ENCODE measurements around the gene MARCHF3. TPM values are rescaled to one million over a fixed set of nuclear protein-coding genes. Genes with fewer than 3 reads are reported as not detected.

The MARCHF3 gene
- total RNA-seq, 4 donors from 2014 or later, result 6.2 to 11.9 (median 8.1) TPM

- intact Hi-C loops (cut with DNase I; ENCODE audit: low total_unique reads), result no loop called here
- no peak overlapping the region for H3K4me3 ChIP-seq
- H3K36me3 ChIP-seq, result no peaks in the 10 kb centered on the region
- H3K4me1 ChIP-seq, result no peaks in the 10 kb centered on the region
- H3K27ac ChIP-seq, result no peak overlapping the region
- DNase-seq, result no peak
- TF ChIP-seq POLR2A (IDR thresholded peaks at IDR 0.05) (no peak), CTCF (IDR thresholded peaks at IDR 0.05) (no peak)
- no peaks in the 10 kb centered on the region for H3K27me3 ChIP-seq
- H3K9me3 ChIP-seq, result no peaks in the 10 kb centered on the region
These were observed 36.4 kb upstream of the MARCHF3 start for GRCh38 chr5:127066721-127067120.

- H3K27me3 ChIP-seq, result no peaks in the 10 kb centered on the region
- H3K27ac ChIP-seq, result no peak overlapping the region
- no peak for DNase-seq
- intact Hi-C loops (cut with DNase I; ENCODE audit: low total_unique reads), result no loop called here
- H3K4me1 ChIP-seq, result no peaks in the 10 kb centered on the region
- no peak for TF ChIP-seq CTCF (IDR thresholded peaks at IDR 0.05)
- no peak for TF ChIP-seq POLR2A (IDR thresholded peaks at IDR 0.05)
- H3K36me3 ChIP-seq, result no peaks in the 10 kb centered on the region
- no peak overlapping the region for H3K4me3 ChIP-seq
- H3K9me3 ChIP-seq, result no peaks in the 10 kb centered on the region
These were observed 34.0 kb upstream of the MARCHF3 start for GRCh38 chr5:127064253-127064840.

GRCh38 chr5:127063257-127063913 is 33.0 kb upstream of the MARCHF3 start:
- Histone ChIP-seq H3K4me1 (no peaks in the 10 kb centered on the region), H3K36me3 (no peaks in the 10 kb centered on the region), H3K4me3 (no peak overlapping the region), H3K27ac (no peak overlapping the region), H3K27me3 (no peaks in the 10 kb centered on the region), H3K9me3 (no peaks in the 10 kb centered on the region)
- DNase-seq, result no peak
- TF ChIP-seq CTCF (IDR thresholded peaks at IDR 0.05) (no peak), POLR2A (IDR thresholded peaks at IDR 0.05) (no peak)
- intact Hi-C loops (cut with DNase I; ENCODE audit: low total_unique reads), result no loop called here

GRCh38 chr5:127061956-127062355 is 31.6 kb upstream of the MARCHF3 start:
- no peaks in the 10 kb centered on the region for H3K9me3 ChIP-seq
- H3K36me3 ChIP-seq, result no peaks in the 10 kb centered on the region
- no peaks in the 10 kb centered on the region for H3K27me3 ChIP-seq
- H3K4me1 ChIP-seq, result no peaks in the 10 kb centered on the region
- TF ChIP-seq CTCF (IDR thresholded peaks at IDR 0.05) (no peak), POLR2A (IDR thresholded peaks at IDR 0.05) (no peak)
- no peak for DNase-seq
- intact Hi-C loops (cut with DNase I; ENCODE audit: low total_unique reads), result no loop called here
- H3K27ac ChIP-seq, result no peak overlapping the region
- no peak overlapping the region for H3K4me3 ChIP-seq

GRCh38 chr5:127061537-127061936 is 31.2 kb upstream of the MARCHF3 start:
- Histone ChIP-seq H3K9me3 (no peaks in the 10 kb centered on the region), H3K36me3 (no peaks in the 10 kb centered on the region), H3K27me3 (no peaks in the 10 kb centered on the region), H3K4me1 (no peaks in the 10 kb centered on the region), H3K4me3 (no peak overlapping the region), H3K27ac (no peak overlapping the region)
- TF ChIP-seq POLR2A (IDR thresholded peaks at IDR 0.05) (no peak), CTCF (IDR thresholded peaks at IDR 0.05) (no peak)
- DNase-seq, result no peak
- intact Hi-C loops (cut with DNase I; ENCODE audit: low total_unique reads), result no loop called here
